Progenitor cell of endocrine pancreas (in vitro differentiated cells): ENCODE results near the gene PLXNB2. TPM values are rescaled to one million over a fixed set of nuclear protein-coding genes. Genes with fewer than 3 reads are reported as not detected.

Source experiments
- DNase-seq: peaks from one replicate; pipeline ENCODE4 v3.0.0; 2021; ENCODE audit warnings: low spot score; ENCODE audit not compliant: unreplicated experiment
- H3K27ac Mint-ChIP-seq: 2 replicates; pipeline ENCODE4 v1.8.0; 2021; ENCODE audit warnings: mild to moderate bottlenecking, moderate library complexity, mixed read lengths
- H3K27me3 Mint-ChIP-seq: 2 replicates; pipeline ENCODE4 v1.8.0; 2021; ENCODE audit warnings: mixed read lengths
- H3K36me3 Mint-ChIP-seq: 2 replicates; pipeline ENCODE4 v1.8.0; 2022; ENCODE audit warnings: mixed read lengths; ENCODE audit not compliant: insufficient read depth
- H3K4me1 Mint-ChIP-seq: 2 replicates; pipeline ENCODE4 v1.8.0; 2021; ENCODE audit warnings: low read depth, mixed read lengths
- H3K4me3 Mint-ChIP-seq: 2 replicates; pipeline ENCODE4 v1.8.0; 2021; ENCODE audit warnings: low read depth, mild to moderate bottlenecking, moderate library complexity, mixed read lengths
- H3K9me3 Mint-ChIP-seq: 2 replicates; pipeline ENCODE4 v1.8.0; 2021; ENCODE audit warnings: low read depth, mixed read lengths
- CTCF ChIP-seq: fragments of 200-600 bp; sonication (generic); IDR thresholded peaks from one replicate; pipeline ENCODE4 v1.5.0; 2021; ENCODE audit warnings: antibody characterized with exemption, mild to moderate bottlenecking; ENCODE audit not compliant: unreplicated experiment
- total RNA-seq: library from RNA; stranded (reverse); gene quantifications from 2 replicates; pipeline ENCODE4 v1.2.1, GENCODE V29; 2021

PLXNB2 gene
- total RNA-seq, 1 donor from 2014 or later, result 182 TPM

DNA sequence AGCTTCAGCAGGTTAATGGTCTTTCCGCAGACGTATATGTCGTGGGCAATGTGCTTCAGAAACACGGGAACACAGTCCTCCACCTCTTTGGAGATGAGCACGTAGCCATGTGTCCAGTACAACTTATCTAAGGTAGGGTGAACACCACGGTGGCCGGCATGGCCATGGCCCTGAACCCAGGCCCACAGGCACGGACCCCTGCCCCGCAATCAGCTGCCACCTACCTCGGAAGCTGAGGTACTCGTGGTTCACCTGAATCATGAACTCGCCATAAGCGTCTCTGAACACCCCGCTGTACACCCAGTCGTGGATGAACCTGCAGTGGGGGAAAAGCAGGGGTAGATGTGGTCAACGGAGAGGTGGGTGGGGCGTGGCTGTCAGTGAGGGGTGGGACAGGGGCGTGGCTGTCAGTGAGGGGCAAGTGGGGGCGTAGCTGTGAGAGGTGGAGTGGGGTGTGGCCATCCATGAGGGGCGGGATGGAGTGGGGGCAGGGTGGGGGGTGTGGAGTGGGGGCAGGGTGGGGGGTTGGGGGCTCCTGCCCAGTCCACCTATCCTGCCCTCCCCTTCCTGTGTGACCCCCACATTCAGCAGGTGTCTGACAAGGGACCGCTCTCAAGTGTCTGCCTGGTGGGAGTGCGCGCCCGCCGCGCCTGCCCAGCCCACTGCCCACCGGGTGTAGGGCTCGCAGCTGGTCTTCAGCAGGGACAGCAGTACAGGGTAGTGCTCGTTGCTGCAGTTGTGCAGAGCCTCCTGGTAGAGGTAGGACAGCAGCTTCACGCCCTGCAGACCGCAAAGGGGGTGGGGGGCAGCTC lies 81.2 kb downstream of the PLXNB2 start:
- Mint-ChIP-seq H3K27me3 (no peaks in the 10 kb centered on the region), H3K9me3 (no peaks in the 10 kb centered on the region), H3K4me3 (no peak overlapping the region), H3K4me1 (no peaks in the 10 kb centered on the region), H3K27ac (no peak overlapping the region), H3K36me3 (peaks cover 7% of the 10 kb centered on the region)
- DNase-seq, result no peak
- no peak for TF ChIP-seq CTCF

GRCh38 chr22:50225200-50225969 lies 82.1 kb downstream of the PLXNB2 start:
- no peak for TF ChIP-seq CTCF
- no peaks in the 10 kb centered on the region for H3K9me3 Mint-ChIP-seq
- no peaks in the 10 kb centered on the region for H3K27me3 Mint-ChIP-seq
- H3K27ac Mint-ChIP-seq, result no peak overlapping the region
- no peak overlapping the region for H3K4me3 Mint-ChIP-seq
- no peaks in the 10 kb centered on the region for H3K4me1 Mint-ChIP-seq
- peaks cover 8% of the 10 kb centered on the region for H3K36me3 Mint-ChIP-seq
- no peak for DNase-seq

Other genes with a start within 250 kb of the PLXNB2 start
- not detected in 2 replicates for gene TTLL8, start 249.3 kb downstream of the PLXNB2 start, total RNA-seq
- not detected in 2 replicates for gene MLC1, start 222.2 kb downstream of the PLXNB2 start, total RNA-seq
- gene MOV10L1, start 217.6 kb downstream of the PLXNB2 start, total RNA-seq, result 0.22 TPM in 1 of 2 replicates, not detected in the other
- gene PANX2, start 136.9 kb downstream of the PLXNB2 start, total RNA-seq, result 6.2 and 6.3 TPM in 2 replicates
- gene TRABD, start 121.7 kb downstream of the PLXNB2 start, total RNA-seq, result 39.4 and 42.1 TPM in 2 replicates
- 24.3 and 24.7 TPM in 2 replicates for gene SELENOO, start 106.6 kb downstream of the PLXNB2 start, total RNA-seq
- gene TUBGCP6, start 62.6 kb downstream of the PLXNB2 start, total RNA-seq, result 62.0 and 70.9 TPM in 2 replicates
- gene HDAC10, start 56.4 kb downstream of the PLXNB2 start, total RNA-seq, result 73.8 and 81.5 TPM in 2 replicates
- 53.7 and 54.6 TPM in 2 replicates for gene MAPK12, start 46.0 kb downstream of the PLXNB2 start, total RNA-seq
- 2.3 and 2.7 TPM in 2 replicates for gene MAPK11, start 37.3 kb downstream of the PLXNB2 start, total RNA-seq
- gene DENND6B, start 19.4 kb upstream of the PLXNB2 start, total RNA-seq, result 35.1 and 36.4 TPM in 2 replicates
- 85.7 and 87.9 TPM in 2 replicates for gene PPP6R2, start 35.7 kb upstream of the PLXNB2 start, total RNA-seq
- gene SBF1, start 167.4 kb upstream of the PLXNB2 start, total RNA-seq, result 86.3 and 96.5 TPM in 2 replicates
- 2.9 and 3.2 TPM in 2 replicates for gene ADM2, start 173.9 kb upstream of the PLXNB2 start, total RNA-seq
- 0.69 and 0.98 TPM in 2 replicates for gene MIOX, start 179.2 kb upstream of the PLXNB2 start, total RNA-seq
- 59.0 and 65.5 TPM in 2 replicates for gene LMF2, start 200.1 kb upstream of the PLXNB2 start, total RNA-seq
- gene NCAPH2, start 200.6 kb upstream of the PLXNB2 start, total RNA-seq, result 61.6 and 66.5 TPM in 2 replicates
- 3.7 TPM in 1 of 2 replicates, not detected in the other for gene SCO2, start 218.0 kb upstream of the PLXNB2 start, total RNA-seq
- 1.6 and 2.0 TPM in 2 replicates for gene TYMP, start 222.4 kb upstream of the PLXNB2 start, total RNA-seq
- gene KLHDC7B, start 238.3 kb upstream of the PLXNB2 start, total RNA-seq, result not detected in 2 replicates